Mesenchymal stem cell (in vitro differentiated cells and primary cell): Measurements from ENCODE around the gene ENPP3.

ENCODE experiments used
- DNase-seq: peaks from one replicate; pipeline ENCODE4 v3.0.0-alpha.2; 2013
- H2AFZ ChIP-seq: one replicate; pipeline ENCODE4 v1.6.1; 2013; ENCODE audit warnings: low read depth, mild to moderate bottlenecking, control low read depth, inconsistent platforms, low read length, moderate library complexity
- H2AK5ac ChIP-seq: 2 replicates; pipeline ENCODE4 v1.6.1; 2013; ENCODE audit warnings: low read length, moderate library complexity, mild to moderate bottlenecking, inconsistent platforms; ENCODE audit not compliant: severe bottlenecking
- H2BK120ac ChIP-seq: one replicate; pipeline ENCODE4 v1.6.1; 2013; ENCODE audit warnings: low read depth, mild to moderate bottlenecking, inconsistent platforms, low read length, moderate library complexity
- H2BK12ac ChIP-seq, 2 experiments: one replicate each; pipeline ENCODE4 v1.6.1; 2013; ENCODE audit warnings: inconsistent platforms in 2 of 2, low read length in 2 of 2, mild to moderate bottlenecking in 2 of 2, moderate library complexity in 2 of 2, control low read depth in 1 of 2
- H2BK15ac ChIP-seq: one replicate; pipeline ENCODE4 v1.6.1; 2013; ENCODE audit warnings: mild to moderate bottlenecking, low read depth, inconsistent platforms; ENCODE audit not compliant: poor library complexity, severe bottlenecking
- H2BK5ac ChIP-seq: 2 replicates; pipeline ENCODE4 v1.6.1; 2013; ENCODE audit warnings: low read depth, mild to moderate bottlenecking, low read length, control low read depth, inconsistent platforms; ENCODE audit not compliant: poor library complexity, severe bottlenecking
- H3K14ac ChIP-seq, 2 experiments: one replicate each; pipeline ENCODE4 v1.6.1; 2013; ENCODE audit warnings: inconsistent platforms in 2 of 2, low read length in 2 of 2, control low read depth in 1 of 2, mild to moderate bottlenecking in 1 of 2, moderate library complexity in 1 of 2
- H3K18ac ChIP-seq, 2 experiments: one replicate each; pipeline ENCODE4 v1.6.1; 2013; ENCODE audit warnings: inconsistent platforms in 2 of 2, low read length in 2 of 2, control low read depth in 1 of 2, low read depth in 1 of 2, mild to moderate bottlenecking in 1 of 2
- H3K23ac ChIP-seq, 2 experiments: one replicate each; pipeline ENCODE4 v1.6.1; 2013; ENCODE audit warnings: inconsistent platforms in 2 of 2, low read length in 2 of 2, mild to moderate bottlenecking in 2 of 2, moderate library complexity in 2 of 2, control low read depth in 1 of 2
- H3K27ac ChIP-seq: 2 replicates; pipeline ENCODE4 v1.5.1; 2013; ENCODE audit warnings: mild to moderate bottlenecking, moderate library complexity, low read length, control low read depth, inconsistent platforms; ENCODE audit not compliant: poor library complexity, severe bottlenecking
- H3K27me3 ChIP-seq, 2 experiments: 2 replicates each; pipeline versions ENCODE4 v1.6.1 to v1.7.0; 2013; ENCODE audit warnings: low read length in 2 of 2, mild to moderate bottlenecking in 2 of 2, moderate library complexity in 2 of 2, control low read depth in 1 of 2, inconsistent platforms in 1 of 2; ENCODE audit not compliant: control insufficient read depth in 1 of 2, insufficient read depth in 1 of 2
- H3K36me3 ChIP-seq, 2 experiments: 2 replicates each; pipeline versions ENCODE4 v1.6.1 to v1.7.0; 2013; ENCODE audit warnings: low read length in 2 of 2, control low read depth in 1 of 2, inconsistent platforms in 1 of 2, low read depth in 1 of 2, mild to moderate bottlenecking in 1 of 2; ENCODE audit not compliant: insufficient read depth in 2 of 2, control insufficient read depth in 1 of 2
- H3K4ac ChIP-seq, 2 experiments: one replicate each; pipeline ENCODE4 v1.6.1; 2013; ENCODE audit warnings: inconsistent platforms in 2 of 2, low read length in 2 of 2, mild to moderate bottlenecking in 2 of 2, moderate library complexity in 2 of 2, control low read depth in 1 of 2, low read depth in 1 of 2
- H3K4me1 ChIP-seq: 2 replicates; pipeline ENCODE4 v1.6.1; 2013; ENCODE audit warnings: low read depth, low read length, control low read depth; ENCODE audit not compliant: control insufficient read depth, insufficient read depth
- H3K4me2 ChIP-seq: 2 replicates; pipeline ENCODE4 v1.6.1; 2013; ENCODE audit warnings: low read length, mild to moderate bottlenecking, inconsistent platforms; ENCODE audit not compliant: poor library complexity, severe bottlenecking
- H3K4me3 ChIP-seq, 2 experiments: 2 replicates each; pipeline versions ENCODE4 v1.5.1 to v1.7.0; 2013; ENCODE audit warnings: low read length in 2 of 2, mild to moderate bottlenecking in 2 of 2, control low read depth in 1 of 2, low read depth in 1 of 2; ENCODE audit not compliant: insufficient read depth in 1 of 2
- H3K79me1 ChIP-seq: replicated peaks from 2 replicates; pipeline ENCODE4 v1.6.1; 2013; ENCODE audit warnings: mild to moderate bottlenecking, control low read depth, low read length, inconsistent platforms; ENCODE audit not compliant: poor library complexity, severe bottlenecking
- H3K9ac ChIP-seq: 2 replicates; pipeline ENCODE4 v1.7.0; 2013; ENCODE audit warnings: mild to moderate bottlenecking, low read length, moderate library complexity
- H3K9me3 ChIP-seq: 2 replicates; pipeline ENCODE4 v1.7.0; 2013; ENCODE audit warnings: mild to moderate bottlenecking, low read length; ENCODE audit not compliant: control insufficient read depth
- H4K8ac ChIP-seq: one replicate; pipeline ENCODE4 v1.6.1; 2013; ENCODE audit warnings: inconsistent platforms, mild to moderate bottlenecking, low read length, moderate library complexity
- H4K91ac ChIP-seq: one replicate; pipeline ENCODE4 v1.6.1; 2013; ENCODE audit warnings: mild to moderate bottlenecking, low read length, inconsistent platforms
- WGBS: methylation state at CpG from one replicate; pipeline ENCODE4 v1.1.7; 2013; ENCODE audit warnings: mixed read lengths; 5-methylcytosine and 5-hydroxymethylcytosine counted together

ENPP3 gene

DNA sequence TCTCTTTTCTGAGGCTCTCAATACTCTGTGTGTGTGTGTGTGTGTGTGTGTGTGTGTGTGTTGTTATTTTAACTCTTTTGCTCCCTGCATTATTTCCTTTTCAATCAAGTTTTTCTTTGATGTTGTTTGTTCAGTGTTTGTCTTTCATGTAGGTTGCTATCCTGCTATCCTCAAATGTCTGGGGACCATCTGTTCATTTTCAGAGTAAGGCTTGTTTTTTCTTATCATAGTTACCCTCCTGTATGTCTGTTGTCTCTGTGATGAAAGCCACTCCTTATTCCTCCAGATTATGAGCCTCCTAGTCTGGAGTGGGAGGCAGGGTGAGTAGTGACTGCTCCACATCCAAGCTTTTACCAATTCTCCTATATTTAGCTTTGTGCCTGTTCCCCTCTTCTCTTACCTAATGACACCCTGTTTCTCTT, 9.2 kb downstream of the ENPP3 start:
- no peak overlapping the region for H3K23ac ChIP-seq
- no peak overlapping the region for H2AK5ac ChIP-seq
- no peak overlapping the region for H2BK120ac ChIP-seq

GRCh38 chr6:131651782-131652181, 14.7 kb downstream of the ENPP3 start:
- no peaks in the 10 kb centered on the region for H3K36me3 ChIP-seq
- no peak overlapping the region for H3K9ac ChIP-seq
- H3K23ac ChIP-seq, result no peak overlapping the region
- no peak overlapping the region for H3K4me3 ChIP-seq
- H3K4ac ChIP-seq, result no peak overlapping the region
- no peak overlapping the region for H2BK5ac ChIP-seq
- no peak overlapping the region for H3K27ac ChIP-seq
- no peak overlapping the region for H3K14ac ChIP-seq
- H3K79me1 ChIP-seq, result no peaks in the 10 kb centered on the region
- H3K9me3 ChIP-seq, result no peaks in the 10 kb centered on the region
- no peak overlapping the region for H4K91ac ChIP-seq
- no peaks in the 10 kb centered on the region for H3K27me3 ChIP-seq
- H2AFZ ChIP-seq, result no peak overlapping the region
- no peak overlapping the region for H2BK12ac ChIP-seq
- no peak overlapping the region for H3K18ac ChIP-seq
- no peaks in the 10 kb centered on the region for H3K4me1 ChIP-seq
- no peak overlapping the region for H2AK5ac ChIP-seq
- no peak overlapping the region for H3K4me2 ChIP-seq
- DNase-seq, result no peak
- H4K8ac ChIP-seq, result no peak overlapping the region
- H2BK15ac ChIP-seq, result no peak overlapping the region
- H2BK120ac ChIP-seq, result no peak overlapping the region

More for the DNA sequence above, 9.2 kb downstream of the ENPP3 start:
- Histone ChIP-seq H3K79me1 (no peaks in the 10 kb centered on the region), H2AFZ (no peak overlapping the region), H2BK12ac (no peak overlapping the region), H3K18ac (no peak overlapping the region), H3K4me1 (no peaks in the 10 kb centered on the region), H3K9ac (no peak overlapping the region), H3K9me3 (no peaks in the 10 kb centered on the region), H3K14ac (no peak overlapping the region), H3K27me3 (no peaks in the 10 kb centered on the region), H2BK15ac (no peak overlapping the region), H3K4me3 (no peak overlapping the region), H3K27ac (no peak overlapping the region), H4K91ac (no peak overlapping the region), H3K4me2 (no peak overlapping the region), H3K36me3 (no peaks in the 10 kb centered on the region), H4K8ac (no peak overlapping the region), H3K4ac (no peak overlapping the region), H2BK5ac (no peak overlapping the region)
- DNase-seq, result no peak

DNA sequence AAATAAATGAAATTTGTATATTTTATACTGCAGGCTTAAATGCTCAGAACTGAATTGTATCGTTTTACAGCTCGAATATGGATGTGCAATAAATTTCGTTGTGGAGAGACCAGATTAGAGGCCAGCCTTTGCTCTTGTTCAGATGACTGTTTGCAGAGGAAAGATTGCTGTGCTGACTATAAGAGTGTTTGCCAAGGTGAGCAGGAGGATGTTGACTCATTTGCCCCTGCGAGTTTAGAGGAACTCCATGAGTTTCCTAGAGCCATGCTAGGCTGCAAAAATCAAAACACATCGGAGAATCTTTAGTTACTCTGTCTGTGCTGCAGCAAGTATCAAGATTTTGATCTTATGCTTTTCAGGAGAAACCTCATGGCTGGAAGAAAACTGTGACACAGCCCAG, 15.4 kb downstream of the ENPP3 start:
- no peak overlapping the region for H3K4me2 ChIP-seq
- H3K36me3 ChIP-seq, result no peaks in the 10 kb centered on the region
- no peak overlapping the region for H4K8ac ChIP-seq
- H3K9ac ChIP-seq, result no peak overlapping the region
- H3K18ac ChIP-seq, result no peak overlapping the region
- H4K91ac ChIP-seq, result no peak overlapping the region
- no peaks in the 10 kb centered on the region for H3K9me3 ChIP-seq
- H3K27me3 ChIP-seq, result no peaks in the 10 kb centered on the region
- no peak overlapping the region for H3K4me3 ChIP-seq
- H2BK15ac ChIP-seq, result no peak overlapping the region
- no peak overlapping the region for H2BK5ac ChIP-seq
- H3K4ac ChIP-seq, result no peak overlapping the region
- no peak overlapping the region for H3K23ac ChIP-seq
- H2AFZ ChIP-seq, result no peak overlapping the region
- H3K27ac ChIP-seq, result no peak overlapping the region
- whole genome bisulfite sequencing, result 87% methylated on average over 5 of the region's 5 CpGs
- no peak overlapping the region for H2BK12ac ChIP-seq
- H3K79me1 ChIP-seq, result no peaks in the 10 kb centered on the region
- no peak overlapping the region for H2AK5ac ChIP-seq
- H3K14ac ChIP-seq, result no peak overlapping the region
- H3K4me1 ChIP-seq, result no peaks in the 10 kb centered on the region
- no peak for DNase-seq
- no peak overlapping the region for H2BK120ac ChIP-seq

DNA sequence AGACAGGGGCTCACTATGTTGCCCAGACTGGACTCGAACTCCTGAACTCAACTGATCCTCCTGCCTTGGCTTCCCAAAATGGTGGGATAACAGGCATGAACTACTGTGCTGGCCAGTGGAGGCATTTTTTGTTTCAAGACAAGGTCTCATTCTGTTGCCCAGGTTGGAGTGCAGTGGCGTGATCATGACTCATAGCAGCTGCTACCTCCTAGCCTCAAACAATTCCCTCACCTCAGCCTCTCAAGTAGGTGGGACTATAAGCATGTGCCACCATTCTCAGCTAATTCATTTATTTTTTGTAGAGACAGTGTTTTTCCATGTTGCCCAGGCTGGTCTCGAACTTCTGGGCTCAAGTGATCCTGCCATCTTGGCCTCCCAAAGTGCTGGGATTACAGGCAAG, 17.2 kb downstream of the ENPP3 start:
- no peak overlapping the region for H3K23ac ChIP-seq
- H3K27ac ChIP-seq, result no peak overlapping the region
- H3K18ac ChIP-seq, result no peak overlapping the region
- no peak overlapping the region for H3K4me2 ChIP-seq
- no peak overlapping the region for H2BK5ac ChIP-seq
- no peak overlapping the region for H2AFZ ChIP-seq
- no peaks in the 10 kb centered on the region for H3K27me3 ChIP-seq
- H4K91ac ChIP-seq, result no peak overlapping the region
- no peak overlapping the region for H3K4me3 ChIP-seq
- no peak for DNase-seq
- no peak overlapping the region for H2BK12ac ChIP-seq
- no peak overlapping the region for H3K14ac ChIP-seq
- H2AK5ac ChIP-seq, result no peak overlapping the region
- H3K36me3 ChIP-seq, result no peaks in the 10 kb centered on the region
- no peak overlapping the region for H3K4ac ChIP-seq
- no peaks in the 10 kb centered on the region for H3K9me3 ChIP-seq
- no peak overlapping the region for H2BK15ac ChIP-seq
- no peak overlapping the region for H3K9ac ChIP-seq
- WGBS, result 99% methylated on average over 3 of the region's 3 CpGs
- no peaks in the 10 kb centered on the region for H3K79me1 ChIP-seq
- H4K8ac ChIP-seq, result no peak overlapping the region
- H3K4me1 ChIP-seq, result peaks cover 2% of the 10 kb centered on the region
- no peak overlapping the region for H2BK120ac ChIP-seq
